Kidney (tissue), 14 donors: Measurements from ENCODE around the gene TAC4. TPM values are rescaled to one million over a fixed set of nuclear protein-coding genes. Genes with fewer than 3 reads are reported as not detected.

Experiments
- DNase-seq, 5 donors: peaks; one replicate each; pipeline ENCODE4 v3.0.0-alpha.2; 2013 to 2020
- FAIRE-seq: peaks from 2 replicates; lab custom pipeline; 2012; peaks lifted over from hg19 to GRCh38; lab: Jason Lieb, UNC
- H3K27ac ChIP-seq, 2 donors: one replicate each; pipeline ENCODE4 v1.7.0; 2013; ENCODE audit warnings: low read depth in 2 of 2, low read length in 2 of 2, inconsistent platforms in 1 of 2
- H3K27me3 ChIP-seq: one replicate; pipeline ENCODE4 v1.7.1; 2013; ENCODE audit warnings: low read length, inconsistent platforms; ENCODE audit not compliant: control insufficient read depth, insufficient read depth
- H3K36me3 ChIP-seq, 3 donors: one replicate each; pipeline versions ENCODE4 v1.7.0 to v1.7.1; 2013; ENCODE audit warnings: low read length in 3 of 3, control low read depth in 1 of 3, inconsistent platforms in 1 of 3; ENCODE audit not compliant: insufficient read depth in 3 of 3, control insufficient read depth in 2 of 3
- H3K4me1 ChIP-seq, 3 donors: one replicate each; pipeline versions ENCODE4 v1.7.0 to v1.7.1; 2013; ENCODE audit warnings: low read length in 3 of 3, inconsistent platforms in 1 of 3, low read depth in 1 of 3; ENCODE audit not compliant: control insufficient read depth in 2 of 3, insufficient read depth in 2 of 3
- H3K4me3 ChIP-seq, 3 donors: one replicate each; pipeline versions ENCODE4 v1.7.0 to v1.8.1; 2013; ENCODE audit warnings: low read length in 3 of 3, control low read depth in 1 of 3, inconsistent platforms in 1 of 3
- H3K9ac ChIP-seq, 3 donors: one replicate each; pipeline versions ENCODE4 v1.7.0 to v1.7.1; 2013; ENCODE audit warnings: low read length in 3 of 3, control low read depth in 1 of 3, inconsistent platforms in 1 of 3
- H3K9me3 ChIP-seq, 3 donors: one replicate each; pipeline versions ENCODE4 v1.7.0 to v1.7.1; 2013; ENCODE audit warnings: low read length in 3 of 3, control low read depth in 1 of 3, inconsistent platforms in 1 of 3; ENCODE audit not compliant: control insufficient read depth in 2 of 3, insufficient read depth in 1 of 3
- intact Hi-C: fragments of 100-400 bp; cut with DNase I; formaldehyde crosslinking; loops from one replicate; pipeline ENCODE4 v1.11.1; 2022
- polyA plus RNA-seq: library from polyadenylated mRNA; stranded (reverse); fragments of 350-450 nt; fragmentation: Illumina TruSeq; extraction: RNeasy Lipid Tissue Mini Kit (QIAGEN cat#74804); gene quantifications from one replicate; pipeline ENCODE4 v1.2.3, GENCODE V29; 2014; ENCODE audit warnings: low read depth, low replicate concordance; ENCODE audit not compliant: insufficient read depth
- total RNA-seq: library from RNA; stranded (reverse); fragmentation: NEBNext Ultra II Directional; extraction: Animal tissue kit (Norgen Biotek cat#: 25700); gene quantifications from one replicate; pipeline ENCODE4 v1.2.1, GENCODE V29; 2021
- TF ChIP-seq, protein P1 (sequence below): IDR thresholded peaks from 3 replicates; pipeline ENCODE4 v1.5.1; 2012; ENCODE audit warnings: mild to moderate bottlenecking, moderate library complexity, borderline replicate concordance; ENCODE audit not compliant: insufficient read depth; ENCODE audit errors: extremely low read depth
- donor health status: control.
- donor health status: control.
- donor health status: control.
- donor health status: control.
- donor health status: control.
- donor health status: DM: yes; HTN: yes; CAD: no.
- donor health status: Normal renal cell carcinoma (clear cell type).

TAC4 gene
- total and polyA plus RNA-seq, 2 donors from 2014 or later, result 0.47 TPM; not detected in 1

DNA sequence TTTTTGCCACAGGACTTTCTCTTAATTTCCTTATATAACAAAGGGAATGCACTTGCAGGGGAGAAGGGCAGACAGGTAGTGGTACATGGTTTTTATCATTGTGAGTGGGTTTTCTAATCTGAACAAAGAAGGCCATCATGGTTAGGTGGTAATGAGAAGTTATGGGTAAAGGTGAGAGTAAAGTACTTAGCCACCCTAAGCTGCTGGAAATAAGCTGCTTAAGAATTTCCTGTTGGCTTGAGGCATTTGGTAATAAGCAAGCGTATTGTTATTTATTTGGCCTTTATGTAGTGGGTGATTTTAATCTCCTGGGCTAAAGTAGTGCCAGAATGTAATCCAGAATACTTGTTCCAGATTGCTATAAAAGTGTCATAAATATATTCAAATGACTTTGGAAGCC lies 27.1 kb downstream of the TAC4 start:
- Histone ChIP-seq H3K4me1 (peaks cover 0 to 2% (median 0%) of the 10 kb centered on the region in 3 donors), H3K27me3 (no peaks in the 10 kb centered on the region), H3K9me3 (no peaks in the 10 kb centered on the region), H3K4me3 (no peak overlapping the region), H3K27ac (no peak overlapping the region), H3K9ac (no peak overlapping the region), H3K36me3 (peaks cover 13 to 55% (median 50%) of the 10 kb centered on the region in 3 donors)
- TF ChIP-seq, protein P1, sequence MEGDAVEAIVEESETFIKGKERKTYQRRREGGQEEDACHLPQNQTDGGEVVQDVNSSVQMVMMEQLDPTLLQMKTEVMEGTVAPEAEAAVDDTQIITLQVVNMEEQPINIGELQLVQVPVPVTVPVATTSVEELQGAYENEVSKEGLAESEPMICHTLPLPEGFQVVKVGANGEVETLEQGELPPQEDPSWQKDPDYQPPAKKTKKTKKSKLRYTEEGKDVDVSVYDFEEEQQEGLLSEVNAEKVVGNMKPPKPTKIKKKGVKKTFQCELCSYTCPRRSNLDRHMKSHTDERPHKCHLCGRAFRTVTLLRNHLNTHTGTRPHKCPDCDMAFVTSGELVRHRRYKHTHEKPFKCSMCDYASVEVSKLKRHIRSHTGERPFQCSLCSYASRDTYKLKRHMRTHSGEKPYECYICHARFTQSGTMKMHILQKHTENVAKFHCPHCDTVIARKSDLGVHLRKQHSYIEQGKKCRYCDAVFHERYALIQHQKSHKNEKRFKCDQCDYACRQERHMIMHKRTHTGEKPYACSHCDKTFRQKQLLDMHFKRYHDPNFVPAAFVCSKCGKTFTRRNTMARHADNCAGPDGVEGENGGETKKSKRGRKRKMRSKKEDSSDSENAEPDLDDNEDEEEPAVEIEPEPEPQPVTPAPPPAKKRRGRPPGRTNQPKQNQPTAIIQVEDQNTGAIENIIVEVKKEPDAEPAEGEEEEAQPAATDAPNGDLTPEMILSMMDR, result no peak
- intact Hi-C loops, result no loop called here
- no peak for FAIRE-seq
- DNase-seq, result no peak

DNA sequence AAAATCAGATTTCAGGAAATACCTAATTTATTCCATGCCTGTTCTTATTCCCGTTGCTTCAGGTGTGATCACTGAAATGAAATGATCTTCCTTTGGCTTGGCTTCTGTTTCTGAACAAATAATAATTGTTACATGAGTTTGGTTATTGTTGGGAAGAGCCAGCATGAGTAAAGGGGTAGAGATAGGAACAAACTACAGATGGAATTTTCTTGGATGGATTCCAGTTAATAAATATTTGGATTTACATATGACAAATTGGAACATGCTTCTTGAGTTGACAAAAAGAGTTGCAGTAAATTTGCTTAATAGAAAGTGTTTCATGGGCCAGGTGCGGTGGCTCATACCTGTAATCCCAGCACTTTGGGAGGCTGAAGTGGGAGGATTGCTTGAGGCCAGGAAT lies 28.2 kb downstream of the TAC4 start:
- Histone ChIP-seq H3K9me3 (no peaks in the 10 kb centered on the region), H3K27me3 (no peaks in the 10 kb centered on the region), H3K4me1 (peaks cover 0 to 2% (median 0%) of the 10 kb centered on the region in 3 donors), H3K9ac (no peak overlapping the region), H3K4me3 (no peak overlapping the region), H3K36me3 (peaks cover 9 to 56% (median 44%) of the 10 kb centered on the region in 3 donors), H3K27ac (no peak overlapping the region)
- no peak for DNase-seq
- no peak for FAIRE-seq
- intact Hi-C loops, result no loop called here
- TF ChIP-seq, protein P1, result no peak

DNA sequence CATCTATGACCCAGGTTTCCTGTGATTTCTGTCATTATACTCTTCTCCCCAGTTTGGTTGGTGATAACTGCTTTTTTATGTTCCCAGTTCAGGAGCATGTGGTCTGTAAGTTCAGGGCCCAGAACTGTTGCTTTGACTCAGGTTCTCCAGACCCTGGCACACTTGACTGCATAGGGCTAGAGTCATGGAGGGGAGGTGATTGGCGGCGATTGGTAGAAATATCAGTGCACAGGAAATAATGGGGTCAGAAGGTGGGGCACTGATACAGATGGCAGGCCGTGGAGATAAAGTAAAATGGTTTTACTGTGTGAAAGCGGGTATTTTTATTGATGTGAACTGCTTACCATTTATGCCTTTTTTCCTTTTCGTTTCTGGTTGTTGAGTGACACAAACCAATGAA lies 28.7 kb downstream of the TAC4 start:
- intact Hi-C loops, result no loop called here
- DNase-seq, result no peak
- TF ChIP-seq, protein P1, result no peak
- no peak for FAIRE-seq
- peaks cover 0 to 2% (median 0%) of the 10 kb centered on the region in 3 donors for H3K4me1 ChIP-seq
- no peaks in the 10 kb centered on the region for H3K27me3 ChIP-seq
- H3K9me3 ChIP-seq, result no peaks in the 10 kb centered on the region
- no peak overlapping the region for H3K27ac ChIP-seq
- H3K36me3 ChIP-seq, result peaks cover 11 to 57% (median 43%) of the 10 kb centered on the region in 3 donors
- no peak overlapping the region for H3K9ac ChIP-seq
- no peak overlapping the region for H3K4me3 ChIP-seq

DNA sequence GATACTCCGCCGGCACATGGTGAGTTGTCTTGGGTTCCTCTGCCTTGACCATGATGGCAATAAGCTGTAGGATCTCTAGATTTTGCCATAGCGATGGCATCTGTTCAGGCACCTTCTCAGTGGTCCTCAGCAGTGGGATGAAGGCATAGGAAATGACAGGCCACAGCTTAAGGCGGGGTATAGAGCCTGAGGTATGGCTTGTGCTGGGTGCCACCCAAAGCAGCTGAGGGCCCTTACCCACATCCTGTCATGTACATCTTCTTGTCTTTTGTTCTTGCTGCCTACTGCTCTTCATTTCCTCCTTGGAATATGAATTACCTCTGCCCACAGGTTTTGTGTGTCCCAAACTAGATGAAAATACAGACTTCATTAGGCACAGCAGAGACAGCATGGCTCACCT lies 29.9 kb downstream of the TAC4 start:
- peaks cover 0 to 2% (median 0%) of the 10 kb centered on the region in 3 donors for H3K4me1 ChIP-seq
- TF ChIP-seq, protein P1, result no peak
- H3K9me3 ChIP-seq, result no peaks in the 10 kb centered on the region
- no peak overlapping the region for H3K27ac ChIP-seq
- FAIRE-seq (no peak), DNase-seq (no peak)
- intact Hi-C loops, result no loop called here
- peaks cover 13 to 52% (median 35%) of the 10 kb centered on the region in 3 donors for H3K36me3 ChIP-seq
- no peaks in the 10 kb centered on the region for H3K27me3 ChIP-seq
- no peak overlapping the region for H3K4me3 ChIP-seq
- H3K9ac ChIP-seq, result no peak overlapping the region
